HUES48 (cell line): Measurements from ENCODE around the gene KPNB1.

ENCODE experiments used
- H3K27ac ChIP-seq: one replicate; pipeline ENCODE4 v1.7.0; 2013; ENCODE audit warnings: low read depth, low read length, inconsistent platforms
- H3K27me3 ChIP-seq: 2 replicates; pipeline ENCODE4 v1.6.1; 2013; ENCODE audit warnings: mild to moderate bottlenecking, low read length; ENCODE audit not compliant: control insufficient read depth, insufficient read depth
- H3K36me3 ChIP-seq: 2 replicates; pipeline ENCODE4 v1.6.1; 2013; ENCODE audit warnings: low read length; ENCODE audit not compliant: control insufficient read depth, insufficient read depth
- H3K4me1 ChIP-seq: 2 replicates; pipeline ENCODE4 v1.6.1; 2013; ENCODE audit warnings: mild to moderate bottlenecking, low read length; ENCODE audit not compliant: control insufficient read depth, insufficient read depth
- H3K4me3 ChIP-seq: 2 replicates; pipeline ENCODE4 v1.5.1; 2013; ENCODE audit warnings: mild to moderate bottlenecking, low read depth, low read length
- H3K9ac ChIP-seq: 2 replicates; pipeline ENCODE4 v1.6.1; 2013; ENCODE audit warnings: mild to moderate bottlenecking, low read depth, low read length, moderate library complexity
- H3K9me3 ChIP-seq: 2 replicates; pipeline ENCODE4 v1.6.1; 2013; ENCODE audit warnings: low read length; ENCODE audit not compliant: control insufficient read depth, insufficient read depth

Gene KPNB1

DNA sequence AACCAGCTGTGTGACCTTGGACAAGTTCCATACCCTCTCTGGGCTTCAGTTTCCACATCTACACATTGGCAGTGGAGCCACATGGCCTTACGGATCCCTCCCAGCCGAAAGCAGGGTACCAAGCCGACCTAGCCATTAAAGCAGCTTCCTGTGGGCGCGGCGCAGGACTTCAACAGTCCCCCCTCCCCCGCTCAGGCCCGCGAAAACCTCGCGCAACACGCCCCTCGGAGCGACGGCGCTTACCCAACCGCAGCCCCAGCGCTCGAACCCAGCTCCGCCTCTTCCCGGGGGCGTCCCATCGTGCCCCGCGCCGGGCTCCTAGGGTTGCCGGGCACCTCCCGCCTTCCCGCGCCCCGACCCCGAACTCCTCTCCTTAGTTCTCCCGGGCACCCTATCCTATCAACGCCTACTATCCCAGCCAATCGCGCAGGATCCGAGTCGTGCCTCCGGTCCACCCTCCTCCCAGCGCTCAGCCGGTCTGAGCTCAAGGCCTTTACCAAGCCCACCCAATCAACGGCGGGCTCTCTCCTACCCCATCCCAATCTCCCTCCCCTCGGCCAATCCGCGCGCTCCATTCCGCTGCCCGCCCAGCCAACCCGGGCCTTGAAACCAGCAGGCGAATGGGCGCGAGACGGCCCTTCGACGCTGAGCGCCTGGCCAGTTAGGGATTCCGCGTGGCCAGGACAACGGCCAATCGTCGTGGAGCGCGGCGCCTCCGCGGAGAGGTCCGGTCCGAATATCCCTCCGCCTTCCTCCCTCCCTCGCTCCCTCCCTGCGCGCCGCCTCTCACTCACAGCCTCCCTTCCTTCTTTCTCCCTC lies at the start of gene KPNB1:
KPNB1 (plus strand) TSS at position 767 of the 819 bp plus-strand sequence. CDS start 326 bp downstream, outside the sequence.
- Histone ChIP-seq H3K36me3 (peaks cover 35% of the 10 kb centered on the region), H3K9ac (peak within 1 kb of the TSS; percentile 94), H3K27ac (peak within 1 kb of the TSS; percentile 98), H3K27me3 (no peaks in the 10 kb centered on the region), H3K4me1 (peaks cover 18% of the 10 kb centered on the region), H3K9me3 (no peaks in the 10 kb centered on the region), H3K4me3 (peak within 1 kb of the TSS; percentile 93)

DNA sequence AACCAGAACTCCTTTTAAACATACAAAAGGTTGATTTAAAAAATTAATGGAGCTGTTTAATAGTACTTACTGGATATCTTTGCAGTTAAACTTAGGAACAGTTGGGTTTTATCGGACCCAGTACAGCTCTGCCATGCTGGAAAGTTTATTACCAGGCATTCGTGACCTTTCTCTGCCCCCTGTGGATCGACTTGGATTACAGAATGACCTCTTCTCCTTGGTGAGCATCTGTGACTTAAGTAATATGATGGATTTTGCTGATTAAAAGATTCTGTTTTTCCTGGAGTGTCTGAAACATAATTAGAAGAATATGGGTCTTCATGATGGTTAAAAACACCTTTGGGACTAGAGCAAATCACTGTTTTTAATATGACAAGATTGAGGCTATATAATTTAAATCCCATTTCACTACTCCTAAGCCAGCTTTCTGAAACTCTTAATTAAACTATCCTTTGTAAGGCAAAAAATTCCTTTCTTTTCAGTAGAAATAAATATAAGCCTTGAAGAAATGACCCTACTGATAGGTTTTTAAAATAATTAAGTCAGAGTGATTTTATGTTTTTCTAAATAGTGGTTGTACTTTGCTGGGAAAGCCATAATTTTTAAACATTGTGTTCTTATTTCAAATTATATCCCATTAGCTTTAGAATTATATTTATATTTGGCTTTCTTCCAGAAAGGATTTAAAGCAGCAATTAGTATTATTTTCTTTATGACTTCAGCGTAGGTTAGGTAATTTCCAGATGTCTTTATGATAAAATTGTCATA lies 45.7 kb upstream of the KPNB1 start:
- no peaks in the 10 kb centered on the region for H3K9me3 ChIP-seq
- H3K27ac ChIP-seq, result no peak overlapping the region
- H3K27me3 ChIP-seq, result no peaks in the 10 kb centered on the region
- no peaks in the 10 kb centered on the region for H3K4me1 ChIP-seq
- no peak overlapping the region for H3K4me3 ChIP-seq
- peaks cover 95% of the 10 kb centered on the region for H3K36me3 ChIP-seq
- H3K9ac ChIP-seq, result no peak overlapping the region

DNA sequence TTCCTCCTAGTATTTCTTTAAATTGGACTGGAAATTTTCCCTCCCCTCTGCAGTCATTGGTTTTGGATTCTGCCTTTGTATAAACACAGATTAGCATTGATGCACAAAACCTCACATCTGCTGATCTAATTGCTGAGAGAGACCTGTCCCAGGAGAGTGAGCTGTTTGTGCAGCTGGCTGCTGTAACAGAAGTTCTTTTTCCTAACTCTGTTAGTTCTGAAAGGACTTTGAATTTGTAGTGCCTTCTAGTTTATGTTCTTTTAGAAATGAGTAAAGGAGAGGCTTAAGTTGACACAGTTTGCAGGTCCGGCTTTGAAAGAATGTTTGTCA lies 45.2 kb upstream of the KPNB1 start:
- H3K27me3 ChIP-seq, result no peaks in the 10 kb centered on the region
- H3K27ac ChIP-seq, result no peak overlapping the region
- H3K9ac ChIP-seq, result no peak overlapping the region
- no peak overlapping the region for H3K4me3 ChIP-seq
- peaks cover 95% of the 10 kb centered on the region for H3K36me3 ChIP-seq
- H3K4me1 ChIP-seq, result no peaks in the 10 kb centered on the region
- H3K9me3 ChIP-seq, result no peaks in the 10 kb centered on the region

DNA sequence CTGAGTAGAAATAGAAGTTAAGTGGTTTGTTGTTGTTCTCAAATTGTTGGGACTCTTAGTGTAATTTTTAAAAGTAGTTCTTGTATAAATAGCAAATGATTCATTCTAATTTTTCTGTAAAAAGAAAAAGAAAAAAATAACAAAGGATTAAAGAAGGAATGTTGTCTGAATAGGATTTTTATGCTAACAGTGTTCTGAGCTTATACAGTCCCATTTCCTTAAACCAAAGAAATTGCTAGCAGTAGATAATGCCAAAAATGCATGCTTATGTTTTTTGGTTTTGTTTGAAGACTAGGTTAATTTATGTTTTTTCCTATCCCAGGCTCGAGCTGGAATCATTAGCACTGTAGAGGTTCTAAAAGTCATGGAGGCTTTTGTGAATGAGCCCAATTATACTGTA lies 44.7 kb upstream of the KPNB1 start:
- Histone ChIP-seq H3K27ac (no peak overlapping the region), H3K36me3 (peaks cover 93% of the 10 kb centered on the region), H3K9me3 (no peaks in the 10 kb centered on the region), H3K4me3 (no peak overlapping the region), H3K27me3 (no peaks in the 10 kb centered on the region), H3K4me1 (no peaks in the 10 kb centered on the region), H3K9ac (no peak overlapping the region)

DNA sequence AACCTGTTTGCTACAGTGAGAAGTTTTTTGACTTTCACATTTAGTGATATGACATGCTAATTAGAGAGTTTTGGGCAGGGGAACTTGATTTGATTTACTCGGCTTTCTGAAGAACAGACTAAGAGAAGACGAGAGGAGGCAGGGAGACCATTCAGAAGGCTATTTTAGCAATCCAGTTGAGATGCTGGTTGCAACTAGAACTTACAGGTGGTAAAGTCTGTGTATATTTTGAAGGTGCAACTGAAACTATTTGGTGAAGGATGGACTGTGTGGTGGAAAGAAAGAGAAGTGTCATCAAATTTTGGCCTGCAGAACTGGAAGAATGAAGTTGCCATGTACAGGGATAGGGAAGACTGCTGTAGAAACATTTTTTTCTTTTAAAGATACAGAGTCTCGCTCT lies 42.2 kb upstream of the KPNB1 start:
- Histone ChIP-seq H3K27ac (no peak overlapping the region), H3K9me3 (no peaks in the 10 kb centered on the region), H3K4me3 (no peak overlapping the region), H3K36me3 (peaks cover 76% of the 10 kb centered on the region), H3K4me1 (no peaks in the 10 kb centered on the region), H3K9ac (no peak overlapping the region), H3K27me3 (no peaks in the 10 kb centered on the region)

DNA sequence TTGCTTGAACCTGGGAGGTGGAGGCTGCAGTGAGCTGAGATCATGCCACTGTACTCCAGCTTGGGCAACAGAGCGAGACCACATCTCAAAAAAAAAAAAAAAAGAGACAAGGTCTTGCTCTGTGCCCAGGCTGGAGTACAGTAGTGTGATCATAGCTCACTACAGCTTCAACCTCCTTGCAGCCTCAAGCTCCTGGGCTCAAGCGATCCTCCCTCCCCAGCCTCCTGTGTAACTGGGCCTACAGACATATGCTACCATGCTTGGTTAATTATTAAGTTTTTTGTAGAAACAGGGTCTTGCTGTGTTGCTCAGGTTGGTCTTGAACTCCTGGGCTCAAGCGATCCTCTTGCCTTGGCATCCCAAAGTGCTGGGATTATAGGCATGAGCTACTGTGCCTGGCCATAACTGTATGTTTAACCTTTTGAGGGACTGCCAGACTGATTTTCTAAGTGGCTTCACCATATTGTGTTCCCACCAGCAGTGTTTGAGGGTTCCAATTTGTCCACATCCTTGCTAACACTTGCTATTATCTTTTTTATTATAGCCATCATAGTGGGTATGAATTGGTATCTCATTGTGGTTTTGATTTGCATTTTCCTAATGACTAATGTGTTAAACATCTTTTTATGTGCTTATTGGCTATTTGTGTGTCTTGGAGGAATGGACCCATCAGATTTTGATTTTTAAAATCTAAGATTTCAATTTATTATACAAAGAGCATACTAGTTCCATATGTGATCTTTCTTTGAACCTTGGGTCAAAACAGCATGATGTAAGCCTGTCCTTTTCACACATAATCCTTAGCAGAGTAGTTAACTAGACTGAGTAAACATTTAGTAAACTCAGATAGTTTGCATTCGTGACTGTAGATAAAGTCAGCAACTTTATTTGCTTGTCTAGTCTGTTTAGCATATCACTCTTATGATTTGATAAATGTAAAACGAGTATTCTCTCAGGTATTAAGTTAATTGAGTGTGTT lies 38.1 kb upstream of the KPNB1 start:
- no peak overlapping the region for H3K9ac ChIP-seq
- H3K36me3 ChIP-seq, result peaks cover 66% of the 10 kb centered on the region
- no peaks in the 10 kb centered on the region for H3K9me3 ChIP-seq
- H3K27ac ChIP-seq, result peak overlapping the region; percentile 17
- H3K27me3 ChIP-seq, result no peaks in the 10 kb centered on the region
- no peaks in the 10 kb centered on the region for H3K4me1 ChIP-seq
- H3K4me3 ChIP-seq, result no peak overlapping the region

DNA sequence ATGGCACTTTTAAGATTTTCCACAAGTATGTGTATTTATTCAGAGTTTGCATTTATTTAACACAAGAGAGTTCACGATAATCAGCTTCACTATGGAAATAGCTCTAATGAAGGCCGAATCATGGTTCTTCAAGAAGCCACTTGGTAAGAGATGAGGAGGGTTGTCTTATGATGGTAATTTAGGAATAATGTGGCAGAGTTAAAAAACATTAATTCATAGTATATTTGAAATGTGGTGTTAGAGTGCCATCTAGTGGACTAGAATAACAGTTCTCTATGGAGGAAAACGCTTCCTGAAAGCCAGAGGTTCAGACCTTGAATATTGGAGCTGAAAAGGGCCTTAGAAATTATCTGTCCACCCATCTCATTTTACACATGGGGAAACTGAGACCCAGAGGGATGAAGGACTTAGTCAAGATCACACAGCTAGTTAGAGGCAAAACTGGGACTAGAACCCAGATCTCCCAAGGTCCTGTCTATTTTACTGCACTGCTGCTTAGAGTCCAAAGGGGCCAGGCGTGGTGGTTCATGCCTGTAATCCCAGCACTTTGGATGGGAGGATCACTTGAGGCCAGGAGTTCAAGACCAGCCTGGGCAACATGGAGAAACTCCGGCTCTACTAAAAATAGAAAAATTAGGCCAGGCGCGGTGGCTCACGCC lies 33.8 kb upstream of the KPNB1 start:
- Histone ChIP-seq H3K9me3 (no peaks in the 10 kb centered on the region), H3K27ac (no peak overlapping the region), H3K27me3 (no peaks in the 10 kb centered on the region), H3K9ac (no peak overlapping the region), H3K4me3 (no peak overlapping the region), H3K4me1 (no peaks in the 10 kb centered on the region), H3K36me3 (peaks cover 78% of the 10 kb centered on the region)

DNA sequence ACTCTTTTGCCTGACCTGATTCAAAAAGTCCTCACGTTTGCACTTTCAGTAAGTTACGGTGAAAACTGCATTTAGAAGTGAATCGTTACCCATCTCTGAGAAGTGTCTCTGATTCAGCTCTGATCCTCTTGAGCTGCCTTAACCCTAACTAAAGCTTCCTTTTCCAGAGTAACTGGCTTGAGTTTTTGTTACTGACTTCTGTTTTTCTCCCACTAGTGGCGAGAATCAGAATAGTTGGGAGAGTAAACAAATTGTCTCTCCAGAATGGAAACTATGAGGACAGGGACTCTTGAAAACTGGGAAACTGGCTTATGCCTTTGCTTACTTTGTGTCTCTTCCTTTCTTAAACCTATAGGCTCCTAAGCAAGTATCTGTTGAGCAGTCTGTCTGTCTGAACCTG lies 31.3 kb upstream of the KPNB1 start:
- H3K9ac ChIP-seq, result no peak overlapping the region
- peaks cover 12% of the 10 kb centered on the region; the same call in 1 of the 2 replicates for H3K4me1 ChIP-seq
- H3K9me3 ChIP-seq, result no peaks in the 10 kb centered on the region
- peak overlapping the region; percentile 25 for H3K27ac ChIP-seq
- H3K36me3 ChIP-seq, result peaks cover 87% of the 10 kb centered on the region
- H3K4me3 ChIP-seq, result no peak overlapping the region
- H3K27me3 ChIP-seq, result no peaks in the 10 kb centered on the region

DNA sequence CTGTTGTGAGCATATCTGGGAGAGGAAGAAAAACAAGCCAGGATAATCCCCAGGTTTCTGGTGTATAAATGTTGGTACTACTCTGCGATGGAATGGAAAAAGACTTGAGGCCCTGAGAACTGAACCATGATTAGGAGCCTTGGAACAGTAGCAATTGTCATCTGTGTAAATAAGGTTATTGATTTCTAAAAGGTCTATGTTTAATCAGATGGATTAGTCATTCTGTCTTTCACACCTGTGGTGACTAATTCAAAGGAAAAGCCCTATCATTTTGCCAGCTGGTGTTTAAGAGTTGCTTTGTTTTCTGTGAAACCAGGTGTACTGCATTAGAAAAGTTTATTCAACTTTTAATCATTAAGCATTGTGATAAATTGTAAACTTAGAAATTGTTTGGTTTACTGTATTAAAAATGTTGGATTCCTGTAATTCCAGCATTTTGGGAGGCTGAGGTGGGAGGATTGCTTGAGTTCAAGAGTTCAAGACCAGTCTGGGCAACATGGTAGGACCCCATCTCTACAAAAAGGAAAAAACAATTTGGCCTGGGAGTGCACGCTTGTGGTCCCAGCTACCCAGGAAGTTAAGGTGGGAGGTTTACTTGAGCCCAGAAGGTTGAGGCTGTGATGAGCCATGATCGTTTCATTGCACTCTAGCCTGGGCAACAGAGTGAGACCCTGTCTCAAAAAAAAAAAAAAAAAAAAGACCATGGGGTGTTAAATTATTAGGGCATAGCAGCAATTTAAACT lies 29.0 kb upstream of the KPNB1 start:
- Histone ChIP-seq H3K27ac (peak overlapping the region; percentile 93), H3K9ac (no peak overlapping the region), H3K9me3 (no peaks in the 10 kb centered on the region), H3K27me3 (no peaks in the 10 kb centered on the region), H3K36me3 (peaks cover 76% of the 10 kb centered on the region), H3K4me3 (no peak overlapping the region), H3K4me1 (peaks cover 12% of the 10 kb centered on the region; the same call in 1 of the 2 replicates)
